Thoracic aorta (tissue), 2 donors: ENCODE results near the gene TBP. TPM values are rescaled to one million over a fixed set of nuclear protein-coding genes. Genes with fewer than 3 reads are reported as not detected.

Experiments
- ATAC-seq: fragments of 150-250 bp; one replicate; pipeline ENCODE4 v1.8.0; 2017; ENCODE audit warnings: low read depth; ENCODE audit not compliant: insufficient number of reproducible peaks, low FRiP score
- DNase-seq: peaks from one replicate; pipeline ENCODE4 v3.0.0-alpha.2; 2020; ENCODE audit warnings: low spot score
- H3K27ac ChIP-seq, 2 donors: fragments of 200-600 bp; sonication (generic); 1 replicate in 1 of 2; 2 replicates in 1 of 2; pipeline ENCODE4 v1.5.1; 2016; ENCODE audit warnings: mild to moderate bottlenecking in 2 of 2, moderate library complexity in 2 of 2
- H3K27me3 ChIP-seq: fragments of 200-600 bp; sonication (generic); replicated peaks from 2 replicates; pipeline ENCODE4 v1.6.0; 2016; ENCODE audit warnings: mild to moderate bottlenecking; ENCODE audit not compliant: insufficient read depth
- H3K36me3 ChIP-seq: fragments of 200-600 bp; sonication (generic); one replicate; pipeline ENCODE4 v1.5.1; 2016
- H3K4me1 ChIP-seq, 2 donors: fragments of 200-600 bp; sonication (generic); 1 replicate in 1 of 2; 2 replicates in 1 of 2; pipeline versions ENCODE4 v1.5.1 to v1.6.0; 2016; ENCODE audit warnings: low read depth in 2 of 2, mild to moderate bottlenecking in 1 of 2; ENCODE audit not compliant: control insufficient read depth in 1 of 2
- H3K4me3 ChIP-seq: fragments of 200-600 bp; sonication (generic); 2 replicates; pipeline ENCODE4 v1.5.1; 2016; ENCODE audit warnings: mild to moderate bottlenecking
- H3K9me3 ChIP-seq: fragments of 200-600 bp; sonication (generic); 2 replicates; pipeline ENCODE4 v1.5.1; 2016
- CTCF ChIP-seq: fragments of 200-600 bp; sonication (generic); IDR thresholded peaks from one replicate; pipeline ENCODE4 v1.5.1; 2019; ENCODE audit warnings: antibody characterized with exemption
- total RNA-seq, 2 donors: library from RNA; depleted of rRNA; stranded (reverse); fragments of >200 nt; gene quantifications; one replicate each; pipeline versions ENCODE4 v1.1.0 to v1.2.3, GENCODE V29; 2016

The TBP gene
- total RNA-seq, 2 donors from 2014 or later: 8.0 to 16.6 TPM

- ATAC-seq (no peak), DNase-seq (no peak)
- no peak for TF ChIP-seq CTCF
- peaks cover 44% of the 10 kb centered on the region for H3K36me3 ChIP-seq
- no peaks in the 10 kb centered on the region for H3K9me3 ChIP-seq
- no peak overlapping the region for H3K27ac ChIP-seq
- no peaks in the 10 kb centered on the region for H3K27me3 ChIP-seq
- no peak overlapping the region for H3K4me3 ChIP-seq
- no peaks in the 10 kb centered on the region for H3K4me1 ChIP-seq
Observed at GRCh38 chr6:170575250-170575649, 21.1 kb downstream of the TBP start.

- Histone ChIP-seq H3K9me3 (no peaks in the 10 kb centered on the region), H3K27ac (no peak overlapping the region), H3K36me3 (peaks cover 33% of the 10 kb centered on the region), H3K4me1 (peaks cover 4 to 9% of the 10 kb centered on the region in 2 donors), H3K27me3 (no peaks in the 10 kb centered on the region), H3K4me3 (no peak overlapping the region)
- TF ChIP-seq CTCF: no peak
- no peak for DNase-seq
- ATAC-seq: no peak
Observed at GRCh38 chr6:170578909-170579308, 24.7 kb downstream of the TBP start.

DNA sequence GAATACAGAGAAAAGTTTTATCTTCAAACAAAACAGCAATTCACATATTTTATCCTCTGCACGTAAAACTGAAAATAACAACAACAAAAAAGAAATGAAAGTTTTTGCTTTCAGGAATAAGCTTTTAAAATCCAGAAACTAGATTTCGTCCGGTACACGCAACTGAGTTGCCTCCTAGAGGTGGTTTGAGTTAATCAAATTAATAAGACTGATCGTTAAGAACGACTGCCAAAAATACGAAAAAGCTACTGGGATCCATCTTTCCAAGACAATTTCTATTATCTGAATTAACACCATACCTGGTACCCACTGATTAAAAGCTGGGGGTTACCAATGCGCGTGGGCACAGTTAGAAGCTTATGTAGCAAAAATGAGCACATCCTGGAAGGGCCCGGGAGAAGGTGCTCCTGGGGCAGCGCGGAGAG lies 29.6 kb downstream of the TBP start:
- H3K4me3 ChIP-seq: peak overlapping the region; percentile 81
- H3K27me3 ChIP-seq: no peaks in the 10 kb centered on the region
- peaks cover 20% of the 10 kb centered on the region for H3K36me3 ChIP-seq
- peaks cover 4 to 18% of the 10 kb centered on the region in 2 donors for H3K4me1 ChIP-seq
- DNase-seq: no peak
- H3K9me3 ChIP-seq: no peaks in the 10 kb centered on the region
- ATAC-seq: no peak
- peak overlapping the region; percentile 87 to 92 for H3K27ac ChIP-seq
- no peak for TF ChIP-seq CTCF

DNA sequence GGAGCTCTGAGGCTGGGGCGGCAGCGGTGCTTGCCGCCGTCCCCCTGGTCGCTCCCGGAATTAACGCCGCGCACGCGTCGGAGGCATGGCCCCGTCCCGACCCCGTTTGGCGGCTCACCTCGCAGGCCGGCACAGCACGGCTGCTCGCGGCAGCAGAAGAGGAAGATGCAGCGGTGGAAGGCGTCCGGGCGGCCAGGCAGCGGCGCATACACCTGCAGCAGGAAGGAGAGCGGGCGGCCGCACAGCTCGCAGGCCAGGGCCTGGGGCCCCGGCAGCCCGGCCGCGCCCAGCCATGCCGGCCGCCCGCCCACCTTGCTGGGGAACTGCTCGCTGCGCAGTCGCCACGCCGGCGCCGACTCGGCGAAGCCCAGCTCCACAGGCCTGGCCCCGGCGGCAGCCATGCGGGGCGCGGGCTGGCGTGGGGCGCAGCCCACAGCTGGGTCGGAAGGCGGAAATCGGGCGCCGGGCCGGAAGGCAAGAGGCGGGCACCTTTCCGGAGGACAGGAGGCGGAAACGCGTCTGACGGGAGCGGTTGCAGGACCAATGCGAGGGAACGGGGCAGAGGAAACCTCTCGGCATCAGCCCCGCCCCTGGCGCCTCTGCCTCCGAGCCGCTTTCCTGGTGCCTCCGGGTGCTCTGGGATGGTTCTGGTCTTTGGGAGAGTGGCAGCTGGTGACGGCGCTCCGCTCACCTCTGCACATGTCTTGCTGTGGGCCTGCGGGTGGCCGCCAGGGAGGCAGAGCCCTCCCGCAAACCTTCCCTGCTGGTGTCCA lies 30.2 kb downstream of the TBP start, which contains the start of gene PDCD2:
Gene PDCD2, minus strand, starts transcription at position 457 of the 773 bp plus-strand sequence. Its CDS starts 56 bp downstream, at position 401.
- Histone ChIP-seq H3K4me3 (peak within 1 kb of the TSS; percentile 81), H3K27me3 (no peaks in the 10 kb centered on the region), H3K4me1 (peaks cover 4 to 18% of the 10 kb centered on the region in 2 donors), H3K27ac (peak within 1 kb of the TSS; percentile 87 to 92), H3K9me3 (no peaks in the 10 kb centered on the region), H3K36me3 (peaks cover 16% of the 10 kb centered on the region)
- DNase-seq (peak; percentile 69), ATAC-seq (peak; percentile 95)
- no peak for TF ChIP-seq CTCF

- peak overlapping the region; percentile 87 to 92 for H3K27ac ChIP-seq
- DNase-seq: no peak
- TF ChIP-seq CTCF: no peak
- no peak for ATAC-seq
- H3K4me3 ChIP-seq: peak overlapping the region; percentile 81
- H3K27me3 ChIP-seq: no peaks in the 10 kb centered on the region
- H3K4me1 ChIP-seq: peaks cover 4 to 18% of the 10 kb centered on the region in 2 donors
- H3K36me3 ChIP-seq: peaks cover 11% of the 10 kb centered on the region
- H3K9me3 ChIP-seq: no peaks in the 10 kb centered on the region
Observed at GRCh38 chr6:170584954-170585498, 30.9 kb downstream of the TBP start.
